GM12878 (cell line): ENCODE data around the gene DSG2.

ENCODE experiments used
- CTCF ChIP-seq, 3 experiments: IDR thresholded peaks in 2 of 3; conservative IDR thresholded peaks in 1 of 3; 2 replicates each; pipeline ENCODE4 v1.5.1; 2011; ENCODE audit warnings: low read depth in 3 of 3, low read length in 3 of 3, mild to moderate bottlenecking in 3 of 3, control low read depth in 2 of 3, moderate library complexity in 2 of 3, inconsistent platforms in 1 of 3, mixed read lengths in 1 of 3; ENCODE audit not compliant: control insufficient read depth in 2 of 3, insufficient read depth in 1 of 3; ENCODE audit errors: extremely low read depth in 1 of 3
- GABPA ChIP-seq: IDR thresholded peaks from 2 replicates; pipeline ENCODE4 v1.6.1; 2014; ENCODE audit warnings: antibody characterized with exemption, low read depth, mild to moderate bottlenecking, inconsistent platforms
- POLR2AphosphoS2 ChIP-seq: IDR thresholded peaks from 2 replicates; pipeline ENCODE4 v1.6.1; 2011; ENCODE audit warnings: low read depth, mild to moderate bottlenecking, low read length, improper control_type of control experiment, moderate library complexity
- POLR2AphosphoS5 ChIP-seq: IDR thresholded peaks from 2 replicates; pipeline ENCODE4 v1.6.1; 2011; ENCODE audit warnings: mild to moderate bottlenecking, low read length, inconsistent platforms
- RFX5 ChIP-seq: IDR thresholded peaks from 2 replicates; pipeline ENCODE4 v1.6.1; 2011; ENCODE audit warnings: low read depth, low read length, improper control_type of control experiment
- SMAD1 ChIP-seq: fragments of 450-650 bp; IDR thresholded peaks from 2 replicates; pipeline ENCODE4 v1.6.1; 2018; ENCODE audit warnings: mild to moderate bottlenecking, low read depth; ENCODE audit not compliant: partially characterized antibody
- USF2 ChIP-seq: IDR thresholded peaks from 2 replicates; pipeline ENCODE4 v1.6.1; 2011; ENCODE audit warnings: low read depth, low read length, improper control_type of control experiment, borderline replicate concordance
- YY1 ChIP-seq: IDR thresholded peaks from 2 replicates; pipeline ENCODE4 v1.6.1; 2011; ENCODE audit warnings: low read depth, mild to moderate bottlenecking, low read length
- ZNF207 ChIP-seq: fragments of 450-650 bp; IDR thresholded peaks from 2 replicates; pipeline ENCODE4 v1.6.1; 2014; ENCODE audit warnings: antibody characterized with exemption, mild to moderate bottlenecking, borderline replicate concordance
- TF ChIP-seq, protein P1 (sequence below): fragments of 150-350 bp; IDR thresholded peaks from 2 replicates; pipeline ENCODE4 v1.6.1; 2016; ENCODE audit warnings: low read depth, low read length

DNA sequence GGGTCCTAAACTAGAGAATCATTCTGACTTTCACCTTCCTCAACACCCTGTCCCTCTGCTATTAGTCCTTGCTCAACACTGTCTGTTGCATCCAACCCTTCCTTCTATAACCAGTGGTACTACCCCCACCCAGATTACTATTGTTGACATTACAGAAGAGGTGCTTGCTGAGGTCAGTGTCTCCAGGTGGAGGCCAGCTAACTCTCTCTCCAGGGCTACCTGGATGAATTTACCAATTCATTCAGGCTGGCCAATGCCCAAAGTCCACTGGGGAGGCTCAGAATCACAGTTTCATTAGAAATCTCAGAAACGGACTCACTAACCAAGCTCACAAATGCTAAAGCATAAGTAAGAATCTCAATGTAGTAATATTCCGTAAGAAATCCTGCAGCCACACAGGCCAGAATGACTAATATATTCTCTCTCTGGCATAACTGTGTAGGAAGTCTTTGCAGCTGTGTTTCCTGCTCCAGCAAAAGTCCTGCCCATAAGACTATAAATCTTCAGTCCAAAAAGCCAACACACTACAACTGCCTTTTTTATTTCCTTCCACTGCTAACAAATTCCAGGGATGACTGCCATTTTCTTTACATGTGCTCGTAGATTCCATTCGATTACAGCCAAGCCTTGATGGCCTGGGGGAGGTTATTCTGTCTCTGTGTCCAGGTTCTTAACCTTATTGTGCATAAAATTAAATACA, 83.7 kb downstream of the DSG2 start:
- no peak for TF ChIP-seq CTCF (IDR thresholded peaks at IDR 0.05 in 2 of 3, conservative IDR thresholded peaks at IDR 0.05 in 1 of 3; ENCODE audit: control insufficient read depth in 2 of 3, extremely low read depth in 1 of 3, insufficient read depth in 1 of 3, low read depth in 3 of 3, low read length in 3 of 3)
- TF ChIP-seq USF2 = no peak
- no peak for TF ChIP-seq ZNF207
- TF ChIP-seq RFX5 = no peak
- TF ChIP-seq YY1 = no peak
- TF ChIP-seq SMAD1 = no peak
- TF ChIP-seq POLR2AphosphoS2 = no peak
- TF ChIP-seq POLR2AphosphoS5 = no peak
- TF ChIP-seq, protein P1, sequence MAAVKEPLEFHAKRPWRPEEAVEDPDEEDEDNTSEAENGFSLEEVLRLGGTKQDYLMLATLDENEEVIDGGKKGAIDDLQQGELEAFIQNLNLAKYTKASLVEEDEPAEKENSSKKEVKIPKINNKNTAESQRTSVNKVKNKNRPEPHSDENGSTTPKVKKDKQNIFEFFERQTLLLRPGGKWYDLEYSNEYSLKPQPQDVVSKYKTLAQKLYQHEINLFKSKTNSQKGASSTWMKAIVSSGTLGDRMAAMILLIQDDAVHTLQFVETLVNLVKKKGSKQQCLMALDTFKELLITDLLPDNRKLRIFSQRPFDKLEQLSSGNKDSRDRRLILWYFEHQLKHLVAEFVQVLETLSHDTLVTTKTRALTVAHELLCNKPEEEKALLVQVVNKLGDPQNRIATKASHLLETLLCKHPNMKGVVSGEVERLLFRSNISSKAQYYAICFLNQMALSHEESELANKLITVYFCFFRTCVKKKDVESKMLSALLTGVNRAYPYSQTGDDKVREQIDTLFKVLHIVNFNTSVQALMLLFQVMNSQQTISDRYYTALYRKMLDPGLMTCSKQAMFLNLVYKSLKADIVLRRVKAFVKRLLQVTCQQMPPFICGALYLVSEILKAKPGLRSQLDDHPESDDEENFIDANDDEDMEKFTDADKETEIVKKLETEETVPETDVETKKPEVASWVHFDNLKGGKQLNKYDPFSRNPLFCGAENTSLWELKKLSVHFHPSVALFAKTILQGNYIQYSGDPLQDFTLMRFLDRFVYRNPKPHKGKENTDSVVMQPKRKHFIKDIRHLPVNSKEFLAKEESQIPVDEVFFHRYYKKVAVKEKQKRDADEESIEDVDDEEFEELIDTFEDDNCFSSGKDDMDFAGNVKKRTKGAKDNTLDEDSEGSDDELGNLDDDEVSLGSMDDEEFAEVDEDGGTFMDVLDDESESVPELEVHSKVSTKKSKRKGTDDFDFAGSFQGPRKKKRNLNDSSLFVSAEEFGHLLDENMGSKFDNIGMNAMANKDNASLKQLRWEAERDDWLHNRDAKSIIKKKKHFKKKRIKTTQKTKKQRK = no peak
- TF ChIP-seq GABPA = no peak
